COLO668 (cell line): ENCODE results near the gene MAU2.

Experiments
- DNase-seq: peaks from one replicate; lab custom pipeline; 2025; ENCODE audit not compliant: unreplicated experiment; lab: John Stamatoyannopoulos, UW

The MAU2 gene

DNA sequence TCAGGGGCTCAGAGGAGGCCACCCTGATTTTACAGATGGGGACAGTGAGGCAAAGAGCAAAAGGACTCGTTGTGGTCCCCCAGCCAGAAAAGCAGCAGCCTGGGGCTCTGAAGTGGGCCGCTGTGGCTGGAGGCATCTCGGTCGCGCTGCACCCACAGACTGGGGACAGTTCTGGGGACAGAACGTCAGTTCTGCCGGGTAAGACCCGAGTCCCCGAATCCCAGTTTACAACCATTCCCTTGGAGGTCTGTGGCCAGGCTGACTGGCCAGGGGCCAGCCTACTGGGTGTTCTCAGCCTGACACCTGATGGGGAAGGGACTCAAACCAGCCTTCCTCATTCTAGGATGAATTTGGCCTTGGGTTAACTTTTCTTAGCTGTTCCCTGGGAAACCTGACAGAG lies 14.4 kb upstream of the MAU2 start:
- DNase-seq = no peak

DNA sequence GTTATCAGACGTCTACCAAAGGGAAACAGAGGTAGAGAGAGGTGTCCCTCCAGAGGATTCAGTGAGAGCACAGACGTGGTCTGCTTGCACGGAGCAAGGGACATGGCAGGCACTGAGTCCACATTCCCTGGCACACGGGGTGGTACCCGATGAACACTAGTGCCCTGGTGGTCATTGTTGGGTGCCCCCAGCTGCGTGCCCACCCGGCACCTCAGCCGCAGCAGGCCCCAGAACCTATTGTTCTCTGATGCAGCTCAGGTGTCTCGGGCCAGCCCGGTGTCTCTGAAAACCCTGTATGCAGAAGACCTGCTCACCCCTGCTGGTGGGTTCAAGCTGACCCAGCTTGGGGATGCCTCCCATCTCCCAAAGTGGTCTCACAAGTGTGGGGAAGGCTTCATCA lies 12.3 kb upstream of the MAU2 start:
- DNase-seq = no peak

DNA sequence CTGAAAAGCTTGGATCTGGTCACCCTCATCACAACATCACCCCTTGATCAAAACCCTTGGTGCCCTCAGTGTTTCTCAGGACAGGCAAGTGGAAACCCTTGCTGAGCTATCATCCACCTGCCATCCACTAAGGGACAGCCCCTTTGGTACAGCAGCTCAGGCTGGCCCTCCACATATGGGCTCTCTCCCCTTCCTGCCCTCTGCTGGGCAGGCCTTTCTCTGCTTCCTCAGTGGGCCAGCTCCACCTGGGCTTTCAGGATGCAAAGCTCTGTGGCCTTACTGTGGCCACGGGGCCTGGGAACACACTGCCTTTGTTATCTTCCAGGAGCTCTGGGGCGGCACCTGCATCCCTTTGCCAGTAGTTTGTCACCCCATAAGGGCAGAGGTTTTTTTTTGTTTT lies 5.2 kb upstream of the MAU2 start:
- DNase-seq = no peak

- no peak for DNase-seq
These were observed 4.5 kb upstream of the MAU2 start for GRCh38 chr19:19316082-19316481.

- DNase-seq = no peak
These were observed 783 bp upstream of the MAU2 start for GRCh38 chr19:19319732-19320360.

- DNase-seq = peak; percentile 14
These were observed 530 bp downstream of the MAU2 start for GRCh38 chr19:19321141-19321577.

DNA sequence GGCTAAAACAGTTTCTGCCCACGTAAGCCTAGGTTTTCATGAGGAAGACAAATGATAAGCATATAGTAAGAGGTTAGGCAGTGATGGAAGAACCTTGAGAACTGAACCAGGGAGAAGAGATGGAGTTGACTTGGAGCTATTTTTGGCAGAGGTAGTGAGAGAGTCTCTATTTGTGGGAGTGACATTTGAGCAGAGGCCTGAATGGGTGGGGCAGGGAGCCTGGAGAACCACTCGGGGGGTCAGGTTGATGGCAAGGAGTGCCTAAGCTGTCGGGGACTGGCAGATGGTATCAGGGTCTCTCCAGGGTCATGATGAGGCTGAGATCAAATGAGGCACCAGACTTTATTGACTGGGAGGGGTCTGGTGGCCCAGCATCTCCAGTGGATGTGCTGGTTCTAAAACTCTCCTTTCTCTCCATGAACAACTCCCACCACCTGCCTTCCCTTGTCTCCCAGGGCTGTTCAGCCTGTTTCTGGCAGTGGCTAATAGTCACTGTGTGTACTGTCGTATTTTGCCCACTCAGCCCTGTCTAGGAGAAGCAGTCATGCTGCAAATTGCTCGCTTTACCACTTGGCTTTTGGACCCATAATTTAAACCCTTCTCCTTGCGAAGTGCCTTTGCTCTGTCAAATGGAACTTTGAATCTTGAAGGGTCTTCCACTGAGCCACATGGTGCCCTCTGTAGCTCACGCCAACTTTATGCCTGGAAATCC lies 3.6 kb downstream of the MAU2 start:
- DNase-seq = no peak

- DNase-seq = no peak
These were observed 7.0 kb downstream of the MAU2 start for GRCh38 chr19:19327672-19328071.

GRCh38 chr19:19329126-19329525 lies 8.5 kb downstream of the MAU2 start:
- DNase-seq = no peak

DNA sequence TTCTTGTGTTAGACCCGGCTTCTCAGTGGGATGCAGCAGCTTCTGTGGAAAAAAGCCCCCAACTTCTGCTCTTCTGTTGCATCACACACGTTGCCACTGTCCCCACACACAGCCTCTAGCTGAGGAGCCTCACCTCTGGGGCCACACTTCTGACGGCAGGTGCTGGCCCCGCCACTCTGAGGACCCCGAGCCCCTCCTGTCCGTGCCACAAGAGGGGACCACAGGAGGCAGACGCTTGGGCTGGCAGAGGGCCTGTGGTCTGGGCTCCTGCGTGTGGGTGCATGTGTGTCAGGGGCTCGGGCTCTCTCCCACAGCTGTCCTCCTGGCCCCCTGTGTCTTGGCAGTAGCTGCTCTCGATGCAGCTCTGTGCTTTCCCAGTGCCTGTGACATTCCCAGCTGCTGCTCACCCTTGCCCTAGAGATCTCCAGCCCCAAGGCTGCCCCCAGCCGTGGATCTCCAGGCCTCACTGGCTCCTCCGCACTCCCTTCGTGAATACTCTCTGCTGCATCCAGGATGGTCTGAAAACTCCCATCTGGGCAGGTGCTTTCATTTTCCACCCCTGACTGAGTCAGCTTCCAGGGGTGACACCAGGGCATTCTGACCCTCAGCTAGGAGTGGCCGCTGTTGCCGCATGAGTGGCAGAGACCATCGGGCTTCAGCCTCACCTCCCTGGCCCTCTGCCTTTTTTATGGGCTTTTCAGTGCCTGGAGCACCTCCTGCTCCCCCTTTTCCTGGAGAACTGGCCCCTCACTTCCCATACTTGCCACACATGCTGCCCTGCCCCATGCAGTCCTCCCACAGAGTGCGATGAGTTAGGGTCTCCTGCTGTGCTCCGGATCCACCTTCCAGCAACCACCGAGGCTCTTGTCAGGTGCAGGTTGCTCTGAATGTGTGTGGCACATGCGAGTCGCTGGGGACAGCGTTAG lies 13.7 kb downstream of the MAU2 start:
- DNase-seq = no peak

DNA sequence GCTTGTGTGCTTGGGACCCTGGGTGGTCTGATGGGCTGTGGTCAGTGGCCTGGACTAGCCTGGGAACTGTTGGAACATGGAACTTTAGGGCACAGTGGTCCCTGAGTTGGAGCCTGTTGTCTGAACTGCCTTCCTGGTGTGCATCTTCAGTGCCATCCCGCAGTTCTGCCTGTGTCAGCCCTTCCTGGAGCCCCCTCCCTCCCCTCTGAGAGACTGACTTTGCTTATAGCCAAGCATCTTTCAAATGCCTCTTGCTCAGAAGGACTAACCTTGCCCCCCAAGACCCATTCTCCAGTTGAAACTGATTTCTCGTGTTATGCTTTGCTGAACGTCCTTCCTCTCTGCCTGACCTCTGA lies 14.3 kb downstream of the MAU2 start:
- DNase-seq = no peak

DNA sequence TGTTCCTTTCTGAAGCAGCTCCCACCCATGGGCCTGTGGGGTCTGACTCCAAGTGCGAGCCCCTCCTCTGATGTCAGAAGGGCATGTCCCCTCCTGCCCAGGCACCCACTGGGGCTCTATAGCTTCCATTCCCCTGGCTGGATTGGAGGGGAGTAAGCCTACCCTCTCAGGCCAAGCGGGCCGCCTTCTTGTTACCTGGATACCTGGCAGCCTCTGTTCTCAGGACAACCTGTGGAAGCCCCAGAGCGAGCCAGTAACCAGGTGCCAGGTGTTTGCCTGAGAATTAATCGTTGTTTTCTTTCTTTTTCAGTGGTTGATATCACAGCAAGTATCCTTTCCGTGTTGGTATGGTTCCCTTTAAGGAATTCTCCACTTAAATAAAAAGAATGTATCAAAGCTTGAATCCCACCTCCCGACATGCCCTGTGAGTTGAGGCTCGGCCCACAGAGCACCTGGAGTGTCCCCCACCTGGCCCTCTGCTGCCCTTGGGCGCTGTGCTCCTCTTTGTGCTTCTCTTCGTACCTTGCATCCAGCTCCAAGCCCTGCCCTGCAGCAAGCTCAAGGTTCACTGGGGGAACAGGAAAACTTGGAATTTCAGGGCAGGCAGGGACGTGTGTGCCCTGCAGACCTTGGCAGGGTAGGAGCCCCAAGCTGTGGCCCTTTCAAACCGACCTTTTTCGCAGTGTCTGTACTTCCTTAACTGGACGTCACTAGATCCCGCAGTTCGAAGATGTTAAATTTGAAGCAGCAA lies 15.0 kb downstream of the MAU2 start:
- no peak for DNase-seq

DNA sequence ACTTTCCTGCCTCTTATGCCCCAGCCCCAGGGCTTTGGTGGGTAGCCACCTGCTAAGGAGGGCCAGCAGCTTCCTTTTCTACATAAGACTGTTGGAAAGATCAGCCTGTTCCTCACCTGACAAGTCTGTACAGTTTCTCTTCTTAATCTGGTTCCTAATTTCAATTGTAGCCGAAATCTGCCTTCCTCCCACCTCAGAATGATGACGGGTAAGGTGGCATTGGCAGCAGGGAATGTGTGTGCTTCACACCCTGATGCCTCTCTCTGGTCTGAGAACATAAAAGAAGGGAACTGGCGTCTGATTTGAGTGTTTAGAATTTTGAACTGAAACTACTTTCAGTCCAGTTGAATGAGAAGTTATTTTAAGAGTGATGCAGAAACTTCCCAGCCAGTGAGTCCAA lies 16.0 kb downstream of the MAU2 start:
- DNase-seq = no peak

GRCh38 chr19:19337120-19337519 lies 16.5 kb downstream of the MAU2 start:
- DNase-seq = no peak

DNA sequence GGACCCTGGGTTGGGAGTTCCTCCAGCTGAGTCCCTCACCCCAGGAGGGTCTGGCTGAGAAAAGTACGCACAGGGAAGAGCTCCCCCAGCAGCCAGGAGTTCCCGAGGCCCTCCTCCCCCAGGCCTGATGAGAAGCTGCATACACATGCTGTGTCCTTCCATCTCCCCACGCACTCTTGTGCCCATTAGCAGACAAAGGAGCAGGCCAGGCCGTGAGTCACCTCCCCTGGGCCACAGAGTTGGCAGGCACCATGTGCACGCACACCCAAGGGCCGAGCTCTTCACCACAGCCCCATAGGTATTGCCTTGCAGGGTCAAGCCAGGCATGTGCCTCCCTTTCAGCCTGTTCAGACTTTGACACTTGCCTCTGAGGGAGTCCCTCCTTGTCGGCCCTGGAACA lies 17.5 kb downstream of the MAU2 start:
- DNase-seq = no peak

DNA sequence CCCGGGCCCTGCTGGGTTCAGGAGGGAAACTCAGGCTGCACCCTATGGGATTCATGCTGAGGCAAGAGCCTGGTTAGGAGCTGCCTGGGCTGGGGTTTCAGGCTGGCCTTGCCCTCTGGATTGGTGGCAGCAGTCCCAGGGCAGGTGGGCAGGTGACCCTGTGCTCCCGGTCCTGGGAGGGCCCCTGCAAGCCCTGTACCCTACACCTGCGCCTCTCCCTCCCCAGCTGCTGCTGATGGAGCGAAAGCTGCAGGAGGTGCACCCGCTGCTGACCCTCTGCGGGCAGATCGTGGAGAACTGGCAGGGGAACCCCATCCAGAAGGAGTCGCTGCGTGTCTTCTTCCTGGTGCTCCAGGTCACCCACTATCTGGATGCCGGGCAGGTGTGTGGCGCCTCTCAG lies 20.4 kb downstream of the MAU2 start:
- DNase-seq = no peak

DNA sequence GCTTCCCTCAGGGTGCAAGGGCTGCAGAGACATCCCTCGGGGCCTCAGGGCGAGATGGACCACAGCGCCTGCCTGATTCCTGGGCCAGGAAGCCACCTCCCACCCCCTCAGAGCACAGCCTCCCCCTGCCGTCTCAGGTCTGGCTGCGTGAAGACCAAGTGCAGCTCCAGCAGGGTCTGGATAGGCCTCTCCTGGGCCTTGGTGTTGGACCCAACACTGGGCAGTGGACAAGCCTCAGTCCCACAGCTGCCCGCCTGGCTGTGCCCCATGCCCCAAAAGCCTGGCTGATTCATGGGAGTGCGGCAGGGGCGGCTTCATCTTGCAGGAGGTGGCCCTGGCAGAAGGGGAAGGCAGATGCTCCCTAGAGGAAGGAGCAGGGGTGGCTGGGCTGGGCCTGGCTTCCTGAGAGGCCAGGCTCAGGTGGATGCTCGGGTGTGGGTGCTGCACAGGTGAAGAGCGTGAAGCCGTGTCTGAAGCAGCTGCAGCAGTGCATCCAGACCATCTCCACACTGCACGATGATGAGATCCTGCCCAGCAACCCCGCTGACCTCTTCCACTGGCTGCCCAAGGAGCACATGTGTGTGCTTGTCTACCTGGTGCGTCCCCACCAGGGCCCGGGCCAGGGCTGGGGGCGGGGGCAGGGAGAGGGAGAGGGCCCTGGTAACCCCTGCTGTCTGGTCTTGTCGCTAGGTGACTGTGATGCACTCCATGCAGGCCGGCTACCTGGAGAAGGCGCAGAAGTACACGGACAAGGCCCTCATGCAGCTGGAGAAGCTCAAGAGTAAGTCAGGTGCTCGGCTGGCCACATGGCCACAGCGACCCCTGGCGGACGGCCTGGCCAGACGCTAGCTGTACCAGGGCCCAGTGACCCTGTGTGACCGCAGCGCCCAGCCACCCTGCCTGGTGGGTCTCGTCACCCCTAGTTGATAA lies 21.7 kb downstream of the MAU2 start:
- peak; percentile 71 for DNase-seq

DNA sequence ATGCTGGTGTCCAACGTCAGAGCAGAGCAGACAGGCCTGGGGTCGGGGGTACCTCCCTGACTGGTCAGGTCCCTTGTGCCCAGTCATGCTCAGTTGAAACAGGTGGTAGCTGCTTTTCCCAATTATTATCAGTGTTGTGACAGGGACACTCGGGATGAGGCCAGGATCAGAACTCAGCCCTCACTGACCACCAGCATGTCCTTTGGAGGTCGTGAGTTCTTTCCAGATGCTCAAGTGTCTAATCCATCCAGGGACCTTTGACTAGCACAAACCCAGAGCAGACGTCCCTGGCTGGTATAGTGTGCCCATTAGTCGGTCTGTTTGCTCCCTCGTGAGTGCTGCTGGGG lies 22.4 kb downstream of the MAU2 start:
- no peak for DNase-seq

GRCh38 chr19:19343762-19344161 lies 23.1 kb downstream of the MAU2 start:
- no peak for DNase-seq

DNA sequence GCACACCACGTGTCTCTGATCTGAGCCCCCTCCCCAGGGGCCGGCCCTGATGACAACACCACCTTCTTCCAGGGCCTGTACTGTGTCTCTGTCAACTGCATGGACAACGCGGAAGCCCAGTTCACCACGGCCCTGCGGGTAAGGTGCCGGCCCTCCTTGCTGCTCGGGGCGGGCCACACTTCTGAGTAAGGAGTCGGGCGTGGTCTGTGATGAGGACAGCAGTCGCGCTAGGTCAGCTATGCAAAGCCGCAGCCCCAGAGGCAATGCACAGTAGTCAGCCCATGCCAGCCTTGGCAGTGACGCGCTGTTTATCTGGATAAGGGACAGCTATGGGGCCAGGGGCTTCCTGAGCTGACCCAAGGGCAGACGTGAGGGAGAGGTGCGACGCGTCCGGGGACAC lies 24.6 kb downstream of the MAU2 start:
- no peak for DNase-seq
